ENCODE measurements around the gene ACBD4.

Gene ACBD4

DNA sequence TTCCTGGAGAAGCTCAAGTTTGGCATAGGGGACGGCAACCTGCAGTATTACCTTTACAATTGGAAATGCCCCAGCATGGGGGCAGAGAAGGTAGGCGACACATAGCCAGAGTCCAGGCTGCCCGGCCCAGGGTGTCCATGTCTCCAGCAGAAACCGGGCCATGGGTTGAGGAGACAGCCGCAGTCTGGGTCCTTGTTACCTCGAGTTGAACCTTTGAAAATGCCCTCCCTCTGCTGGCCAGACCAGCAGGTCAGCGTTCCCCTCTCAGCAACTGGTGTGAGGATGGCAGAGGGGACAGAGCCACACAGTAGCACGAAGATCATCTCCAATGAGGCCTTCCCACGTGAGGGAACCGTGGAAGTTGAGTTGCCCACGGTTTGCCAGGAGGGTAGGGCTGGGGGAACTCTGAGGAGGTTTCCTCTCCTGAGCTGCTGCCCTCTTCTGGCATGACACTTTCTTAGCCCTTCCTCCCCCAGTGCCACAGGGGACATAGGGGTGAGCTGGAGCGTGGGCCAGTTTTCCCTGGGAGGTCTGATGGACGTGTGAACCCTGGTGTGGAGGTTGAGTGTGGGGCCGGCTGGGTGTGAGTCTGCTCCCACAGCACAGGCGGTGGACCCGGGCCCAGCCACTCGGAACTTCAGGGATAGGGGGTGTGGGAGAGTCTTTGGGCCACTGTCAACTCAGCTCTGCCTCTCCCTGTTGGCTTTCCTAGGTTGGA is 30.4 kb upstream of the ACBD4 start:
- no peak for DNase-seq

DNA sequence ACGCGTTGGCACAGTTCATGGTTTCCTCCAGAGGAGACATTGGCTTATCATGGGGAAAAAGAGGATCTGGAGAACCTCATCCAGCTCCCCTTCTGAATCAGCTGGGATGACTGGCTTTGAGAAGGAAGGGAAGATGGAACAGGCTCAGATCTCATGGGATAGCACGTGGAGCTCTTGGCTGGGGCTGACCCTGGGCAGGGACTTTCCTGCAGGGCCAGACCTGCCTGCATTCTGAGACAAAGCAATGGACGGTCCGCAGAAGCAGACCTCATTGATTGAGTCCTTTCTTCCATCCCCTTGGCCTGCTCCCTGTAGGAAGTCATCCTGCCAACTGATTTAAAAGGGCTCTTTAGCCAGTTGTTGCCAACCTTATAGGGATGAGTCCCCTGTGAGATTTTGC is 29.4 kb upstream of the ACBD4 start:
- DNase-seq = no peak

DNA sequence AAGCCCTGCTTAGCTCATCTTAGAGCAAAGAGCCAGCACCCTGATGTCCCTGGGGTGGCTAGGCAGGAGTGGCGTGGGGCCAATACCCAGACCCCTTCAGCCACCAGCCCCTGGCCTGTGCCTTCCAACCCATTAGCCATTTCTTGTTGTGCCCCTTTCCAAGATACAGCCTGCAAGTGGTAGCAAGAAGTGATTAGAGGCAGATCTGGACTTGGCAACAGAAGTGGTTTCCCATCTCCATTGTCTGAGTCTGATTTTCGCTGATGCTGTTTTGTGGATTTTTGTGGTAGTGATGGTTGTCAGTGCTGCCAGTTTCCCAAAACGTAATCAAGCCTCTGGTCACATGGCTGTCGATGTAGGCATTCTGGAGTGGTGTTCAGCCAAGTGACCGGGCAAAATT is 28.9 kb upstream of the ACBD4 start:
- no peak for DNase-seq

DNA sequence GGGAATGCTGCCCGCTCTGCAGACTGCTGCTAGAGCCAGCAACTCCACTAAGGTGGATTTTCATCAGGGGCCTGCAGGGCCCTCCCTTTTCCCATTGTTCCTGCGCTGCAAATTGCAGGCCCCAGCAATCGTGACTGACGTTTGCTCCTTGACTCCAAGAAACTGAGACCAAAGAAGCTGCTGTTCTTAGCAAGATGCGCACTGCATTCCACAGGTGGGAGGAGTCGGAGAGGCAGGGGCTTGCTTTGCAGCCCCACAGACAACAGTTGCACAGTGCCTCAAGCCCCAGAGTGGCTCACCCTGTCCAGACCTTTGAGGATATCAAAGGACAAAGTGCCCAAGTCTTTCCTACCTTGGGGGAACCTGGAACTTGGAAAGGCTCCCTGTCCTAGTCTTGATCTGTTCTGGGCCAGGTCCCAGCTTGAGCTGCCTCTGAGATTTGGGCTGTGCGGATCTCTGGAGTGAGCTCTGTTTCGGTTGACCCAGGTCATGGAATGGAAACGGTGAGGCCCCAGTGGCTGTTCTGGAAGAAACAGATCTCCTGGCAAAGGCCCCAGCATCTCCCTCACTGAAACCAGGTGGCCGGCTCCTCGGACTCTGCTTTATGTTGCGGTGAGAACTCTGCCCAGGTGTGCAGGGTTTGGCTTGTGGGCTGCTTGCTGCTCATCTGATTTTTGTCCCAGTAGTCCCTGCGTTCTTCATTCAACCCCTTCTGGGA is 28.0 kb upstream of the ACBD4 start:
- no peak for DNase-seq

DNA sequence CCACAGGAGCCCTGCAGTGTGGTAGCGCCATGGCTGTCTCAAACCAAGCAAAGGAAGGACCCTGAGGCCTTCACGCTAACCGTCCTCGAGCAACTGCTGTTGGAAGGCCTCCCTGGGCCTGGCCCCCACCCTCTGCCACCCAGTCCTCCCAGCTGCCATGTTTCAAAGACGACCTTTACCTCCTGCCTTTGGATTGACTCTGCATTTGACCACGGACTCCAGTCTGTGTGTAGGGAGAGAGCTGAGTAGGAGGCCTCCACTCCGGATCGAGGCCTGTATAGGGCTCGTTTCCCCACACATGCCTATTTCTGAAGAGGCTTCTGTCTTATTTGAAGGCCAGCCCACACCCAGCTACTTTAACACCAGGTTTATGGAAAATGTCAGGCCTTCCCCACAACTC is 27.4 kb upstream of the ACBD4 start:
- no peak for DNase-seq

DNA sequence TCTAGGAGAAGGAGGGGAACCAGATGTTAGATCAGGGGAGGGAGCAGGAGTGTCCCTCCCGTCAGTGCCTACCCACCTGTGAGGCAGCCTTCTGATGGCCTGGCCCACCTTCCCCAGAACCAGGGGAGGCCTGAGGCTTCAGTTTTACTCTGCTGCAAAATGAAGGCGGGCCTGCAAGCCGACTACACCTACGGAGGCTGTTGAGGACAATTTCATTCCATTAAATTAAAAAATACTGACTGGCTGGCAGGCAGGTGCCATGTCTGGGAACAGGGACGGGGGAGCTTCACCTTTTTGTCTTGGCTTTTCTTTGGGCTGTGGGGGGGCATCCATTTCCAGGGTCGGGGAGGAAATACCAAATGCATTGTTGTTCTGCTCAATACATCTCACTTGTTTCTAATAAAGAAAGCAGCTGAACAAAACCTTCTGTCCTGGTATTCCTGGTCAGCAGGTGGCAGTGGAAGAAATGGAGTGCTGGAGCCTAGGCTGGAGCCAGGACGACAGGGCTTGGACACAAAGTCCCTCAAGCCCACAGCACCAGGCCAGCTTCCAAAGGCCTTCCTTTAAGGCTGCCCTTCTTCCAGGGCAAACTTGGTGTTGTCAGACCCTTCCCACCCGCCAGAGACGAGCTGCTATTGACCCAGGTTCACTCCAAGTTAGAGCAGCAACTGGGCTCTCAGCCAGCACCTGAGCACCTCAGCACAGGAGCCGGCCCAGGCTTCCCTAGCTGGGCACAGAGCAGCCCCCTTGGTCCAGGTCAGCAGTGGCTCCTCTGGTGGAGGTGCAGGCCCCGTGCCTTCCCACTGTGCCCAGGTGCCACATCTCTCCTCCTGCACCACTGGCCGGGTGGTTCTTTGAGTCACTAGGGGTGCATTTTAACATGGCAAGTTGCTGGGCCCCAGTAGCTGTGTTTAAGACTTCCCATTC is 26.6 kb upstream of the ACBD4 start:
- no peak for DNase-seq

DNA sequence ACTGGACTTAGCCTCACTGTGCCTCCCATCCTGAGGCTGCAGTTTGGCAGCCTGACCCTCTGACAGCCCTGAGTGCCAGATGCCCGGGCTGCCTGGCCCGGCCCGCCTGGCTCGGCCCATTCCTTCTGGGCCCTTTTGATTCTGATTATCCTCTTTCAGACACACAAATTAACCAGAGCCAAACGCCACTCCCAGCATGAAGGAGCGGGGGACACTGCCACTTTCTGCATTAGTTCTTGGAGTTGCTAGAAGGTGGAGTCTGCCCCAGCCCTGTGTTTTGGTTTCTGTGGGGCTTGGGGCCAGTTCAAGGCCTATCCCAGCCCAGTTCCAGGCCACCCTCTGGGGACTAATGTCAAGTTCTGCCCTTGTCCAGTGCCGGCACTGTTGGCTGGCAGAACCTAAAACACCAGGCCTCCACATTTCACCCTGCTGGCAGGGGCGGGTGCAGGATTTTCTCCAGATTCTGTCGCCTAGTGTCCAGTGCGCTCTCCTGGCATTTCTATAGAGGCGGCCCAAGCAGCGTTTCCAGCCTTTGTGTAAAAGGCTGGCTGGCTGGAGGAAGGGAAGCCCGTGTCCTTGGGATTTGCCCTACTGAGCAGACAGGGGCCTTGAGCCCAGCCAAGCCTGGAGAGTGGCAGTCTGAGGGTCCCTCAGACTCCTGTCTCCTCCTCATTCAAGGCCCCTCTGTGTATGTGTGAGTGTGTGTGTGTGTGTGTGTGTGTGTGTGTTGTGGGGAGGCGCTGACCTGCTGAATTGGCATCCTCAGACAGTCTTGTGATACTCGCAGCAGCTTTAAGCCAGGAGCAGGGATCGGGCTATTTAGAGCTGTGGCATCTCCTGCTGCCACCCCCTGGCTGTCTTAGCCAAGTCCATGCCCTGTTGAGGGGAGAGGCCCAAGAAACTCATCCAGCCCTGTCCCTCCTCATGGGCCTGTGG is 24.5 kb upstream of the ACBD4 start:
- DNase-seq = no peak

DNA sequence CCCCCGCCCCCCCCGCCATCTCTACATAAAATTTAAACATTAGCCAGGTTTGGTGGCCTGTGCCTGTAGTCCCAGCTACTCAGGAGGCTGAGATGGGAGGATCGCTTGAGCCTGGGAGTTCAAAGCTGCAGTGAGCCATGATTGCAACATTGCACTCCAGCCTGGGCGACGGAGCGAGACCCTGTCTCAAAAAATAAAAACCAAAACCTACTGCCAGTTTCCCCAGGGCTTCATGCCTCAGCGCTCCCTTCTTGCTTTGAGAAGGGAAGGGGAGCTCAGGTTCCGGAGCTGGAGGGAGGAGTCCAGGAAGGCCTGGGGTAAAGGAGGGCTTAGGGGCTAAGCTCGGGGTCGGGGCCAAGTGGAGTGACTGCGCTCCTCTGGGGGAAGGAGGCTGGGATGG is 23.6 kb upstream of the ACBD4 start:
- DNase-seq = no peak

DNA sequence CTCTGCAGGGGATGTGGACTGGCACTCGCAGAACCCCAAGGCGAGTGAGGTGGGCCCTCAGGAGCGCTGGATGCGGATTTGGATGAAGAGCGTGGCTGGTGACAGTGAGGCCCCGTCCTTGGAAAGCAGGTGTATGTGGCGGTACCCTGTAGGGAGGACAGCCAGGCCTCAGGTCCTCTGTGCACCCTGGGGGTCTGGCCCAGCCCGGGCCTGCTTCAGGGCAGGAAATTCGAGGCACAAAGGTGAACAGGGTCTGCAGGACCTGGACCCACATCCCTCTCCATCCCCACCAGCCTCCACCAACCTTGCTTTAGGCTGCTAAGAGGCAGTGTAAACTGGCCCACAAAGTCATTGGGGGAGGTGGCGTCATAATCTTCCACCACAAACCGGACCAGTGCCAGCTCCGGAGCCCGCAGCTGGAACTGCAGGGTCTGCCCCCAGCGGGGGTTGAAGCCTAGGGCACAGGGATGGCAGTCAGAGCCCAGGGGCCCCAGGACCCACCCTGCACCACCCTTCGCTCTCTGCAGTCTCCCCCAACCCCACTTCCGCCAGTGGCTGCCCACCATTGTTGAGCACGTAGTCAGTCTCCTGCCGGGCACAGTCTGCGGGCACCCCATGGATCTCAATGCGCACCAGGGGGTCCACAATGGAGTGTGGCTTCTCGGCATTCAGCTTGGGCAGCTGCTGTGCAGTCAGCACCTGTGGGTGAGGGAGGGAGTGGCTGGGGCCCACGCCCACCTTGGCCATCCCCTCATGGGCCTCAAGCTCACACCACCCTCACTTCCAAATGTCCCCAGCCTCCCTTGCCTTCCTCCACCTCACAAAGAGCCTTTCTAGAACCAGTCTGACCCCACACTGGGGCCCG is 22.7 kb upstream of the ACBD4 start:
- DNase-seq = no peak

DNA sequence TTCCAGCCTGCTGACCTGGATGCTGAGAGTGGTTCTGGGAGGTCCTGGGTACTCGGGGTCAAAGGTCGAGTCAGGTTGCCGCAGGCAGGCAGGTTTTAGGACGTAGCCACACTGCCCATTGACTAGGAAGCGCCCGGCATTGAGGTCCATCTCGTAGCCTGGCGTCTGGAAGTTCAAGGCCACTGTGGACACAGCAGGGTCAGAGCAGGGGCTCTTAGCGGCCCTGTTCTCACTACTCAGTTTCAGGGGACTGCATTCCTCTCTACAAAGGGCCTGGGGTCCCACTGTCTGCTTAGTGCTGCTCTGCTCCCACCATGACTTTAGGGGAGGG is 22.1 kb upstream of the ACBD4 start:
- DNase-seq = no peak

DNA sequence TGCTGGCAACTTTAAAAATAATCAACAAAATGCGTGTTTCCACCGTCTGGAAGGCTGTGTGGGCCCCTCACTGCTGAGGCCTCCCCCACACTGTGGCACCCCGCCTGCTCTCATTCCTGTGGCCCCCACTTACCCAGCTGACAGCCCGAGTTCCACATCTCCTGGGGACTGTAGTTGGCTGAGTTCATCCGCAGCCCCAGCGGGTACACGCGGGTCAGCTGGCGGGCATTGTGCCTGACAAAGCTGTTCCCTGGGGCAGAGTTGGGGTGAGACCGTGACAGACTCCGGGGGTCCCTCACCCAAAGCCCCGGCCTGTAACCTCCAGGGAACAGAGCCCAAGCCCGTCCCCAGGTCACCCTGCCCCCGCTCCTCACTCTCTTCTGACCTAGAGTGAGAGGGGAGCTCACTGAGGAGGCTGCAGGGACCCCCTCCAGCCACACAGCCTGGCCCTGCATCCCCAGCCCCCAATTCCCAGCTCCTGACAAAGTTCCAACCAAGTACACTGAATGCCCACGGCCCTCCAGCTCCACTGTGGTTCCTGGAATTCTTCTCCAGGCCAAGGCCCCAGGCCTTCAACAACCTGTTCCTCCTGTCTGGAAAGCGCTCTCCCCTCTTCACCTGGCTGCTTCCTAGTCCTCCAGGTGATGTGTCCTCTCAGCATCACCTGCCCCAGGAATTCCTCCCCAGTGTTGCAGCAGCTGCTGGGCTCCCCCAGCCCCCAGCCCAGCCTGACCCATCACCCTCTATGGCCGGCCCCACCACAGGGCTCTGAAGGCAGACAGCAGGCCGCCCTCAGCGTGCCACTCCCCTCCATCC is 21.2 kb upstream of the ACBD4 start:
- DNase-seq = no peak

DNA sequence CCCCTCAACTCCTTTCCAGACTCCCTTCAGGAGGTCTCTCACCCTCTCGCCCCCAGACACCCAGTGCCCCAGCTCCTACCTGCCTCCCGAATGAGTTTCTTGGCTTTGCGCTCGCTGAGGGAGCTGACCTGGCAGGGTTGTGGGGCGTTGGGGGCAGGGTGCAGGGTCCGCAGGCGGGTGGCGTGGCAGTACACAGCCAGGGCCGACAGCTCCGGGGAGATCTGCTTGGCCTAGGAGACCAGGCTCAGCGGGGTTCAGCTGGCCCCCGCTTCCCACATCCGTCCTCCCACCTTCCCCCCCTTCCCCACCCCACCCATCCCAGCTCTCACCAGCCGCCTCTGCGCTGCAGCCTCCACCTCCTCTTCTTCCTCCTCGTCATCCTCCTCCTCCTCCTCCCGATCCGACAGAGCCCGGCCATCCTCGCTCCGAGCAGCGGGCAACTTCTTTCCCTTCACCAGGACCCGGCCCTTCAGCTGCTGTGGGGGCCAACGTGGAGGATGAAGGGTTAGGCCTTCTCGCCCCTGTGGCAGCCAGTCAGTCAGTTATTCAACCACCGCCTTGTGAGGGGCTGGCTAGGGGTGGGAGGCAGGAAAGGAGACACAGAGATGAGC is 20.4 kb upstream of the ACBD4 start:
- DNase-seq = no peak

DNA sequence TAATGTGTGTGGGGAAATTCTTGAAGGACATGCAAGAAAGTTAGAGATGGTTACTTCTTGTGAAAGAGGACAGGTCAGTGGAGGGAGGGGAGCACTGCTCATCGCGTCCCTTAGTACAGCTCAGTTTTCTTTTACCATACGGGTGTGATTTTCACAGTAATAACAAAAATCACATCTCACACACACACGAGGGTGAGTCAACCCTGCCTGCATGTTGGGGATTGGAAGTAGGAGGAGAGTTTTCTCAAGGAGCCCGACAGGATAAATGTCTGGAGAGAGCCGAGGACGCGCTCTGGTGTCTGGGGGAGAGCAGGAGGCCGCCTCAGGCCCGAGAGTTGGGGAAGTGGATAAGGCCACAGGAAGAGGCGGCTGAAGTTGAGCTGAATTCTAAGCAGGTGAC is 19.6 kb upstream of the ACBD4 start:
- DNase-seq = no peak

DNA sequence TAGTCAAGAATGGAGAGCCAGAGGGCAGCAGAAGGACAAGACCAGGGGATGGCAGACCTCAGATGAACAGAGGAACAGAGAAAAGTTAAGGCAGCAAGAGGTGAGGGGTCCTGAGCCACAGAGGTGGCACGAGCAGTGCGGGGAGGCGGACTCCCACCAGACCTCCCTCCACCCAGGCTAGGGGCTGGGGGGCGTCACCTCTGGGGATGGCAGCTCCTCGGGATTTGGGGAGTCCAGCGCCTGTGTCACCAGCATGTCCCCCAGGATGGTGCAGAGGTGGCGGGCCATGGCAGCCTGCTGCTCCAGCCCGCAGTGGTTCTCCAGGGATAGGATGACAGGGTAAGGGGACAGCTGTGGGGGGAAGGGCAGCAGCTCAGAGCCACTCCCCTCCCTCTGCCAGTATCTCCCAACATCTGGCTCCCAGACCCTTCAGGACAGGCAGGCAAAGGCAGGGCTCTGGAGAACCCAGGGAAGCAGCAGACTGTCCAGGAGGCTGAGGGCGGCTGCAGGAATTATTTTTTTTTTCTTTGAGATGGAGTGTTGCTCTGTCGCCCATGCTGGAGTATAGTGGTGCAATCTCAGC is 19.0 kb upstream of the ACBD4 start:
- no peak for DNase-seq

DNA sequence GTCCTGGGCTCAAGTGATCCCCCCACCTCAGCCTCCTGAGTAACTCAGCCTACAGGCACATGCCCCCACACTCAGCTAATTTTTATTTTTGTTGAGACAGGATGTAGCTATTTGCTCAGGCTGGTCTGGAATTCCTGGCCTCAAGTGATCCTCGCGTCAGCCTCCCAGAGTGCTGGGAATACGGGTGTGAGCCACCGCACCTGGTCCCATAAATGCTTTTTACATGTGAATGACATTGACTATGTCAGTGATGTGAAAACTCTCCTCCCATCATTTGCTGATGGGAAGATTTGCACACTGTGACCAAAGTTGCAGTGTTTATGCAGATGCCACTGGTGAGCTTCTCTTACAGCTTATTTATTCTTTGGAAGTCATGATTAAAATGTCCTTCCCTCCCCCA is 18.2 kb upstream of the ACBD4 start:
- no peak for DNase-seq

DNA sequence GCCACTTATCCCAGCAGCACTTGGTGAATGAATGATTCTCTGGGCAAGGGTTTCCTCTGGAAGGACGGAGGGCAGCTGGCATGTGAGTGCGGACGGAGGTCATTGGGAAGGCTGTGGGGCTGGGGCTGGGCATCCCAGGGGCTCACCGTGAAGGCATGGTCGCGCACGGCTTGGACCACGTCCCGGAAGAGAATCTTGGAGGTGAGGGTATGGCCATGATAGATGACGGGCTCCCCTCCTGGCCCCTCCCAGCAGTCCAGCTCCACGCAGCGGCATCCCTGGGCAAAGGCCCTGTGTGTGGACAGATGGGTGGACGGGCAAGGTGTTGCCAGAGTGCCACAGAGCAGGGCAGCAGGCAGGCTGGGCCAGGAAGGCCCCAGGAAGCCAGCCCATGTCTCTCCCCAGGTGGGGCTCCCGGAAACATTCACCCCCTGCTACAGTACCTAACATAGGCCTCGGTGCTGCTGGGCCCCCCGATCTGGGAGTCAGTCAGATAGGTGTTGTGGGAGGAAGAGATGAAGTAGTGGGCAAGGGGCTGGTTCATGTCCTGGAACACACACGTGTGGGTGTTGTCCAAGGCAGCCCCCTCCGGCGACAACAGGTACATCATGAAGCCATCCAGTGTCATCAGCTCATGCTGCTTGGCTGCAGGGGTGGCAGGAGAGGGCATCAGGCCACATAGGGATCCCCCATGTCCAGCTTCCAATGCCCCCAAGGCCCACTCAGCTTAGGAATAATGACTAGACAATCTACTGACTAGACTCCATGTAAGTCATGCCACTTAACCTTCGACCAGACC is 17.4 kb upstream of the ACBD4 start:
- no peak for DNase-seq

DNA sequence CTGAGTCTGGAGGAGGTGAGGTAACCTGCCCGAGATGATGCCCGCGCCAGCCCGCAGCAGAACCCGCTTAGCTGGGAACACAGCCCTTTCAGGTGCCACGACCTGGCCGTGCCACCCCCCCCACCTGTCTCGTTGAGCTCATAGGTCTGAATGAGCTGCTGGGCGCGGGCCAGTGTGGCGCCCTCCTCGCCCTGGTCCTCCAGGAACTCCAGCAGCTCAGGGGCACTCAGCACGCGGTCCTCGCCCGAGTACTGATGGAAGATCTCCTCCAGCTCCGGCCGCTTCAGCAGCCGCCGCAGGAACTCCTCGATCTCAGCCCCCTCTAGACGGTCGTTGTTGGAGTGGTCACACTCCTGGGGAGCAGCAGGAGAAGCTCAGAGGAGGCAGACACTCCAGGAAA is 16.8 kb upstream of the ACBD4 start:
- DNase-seq = no peak

DNA sequence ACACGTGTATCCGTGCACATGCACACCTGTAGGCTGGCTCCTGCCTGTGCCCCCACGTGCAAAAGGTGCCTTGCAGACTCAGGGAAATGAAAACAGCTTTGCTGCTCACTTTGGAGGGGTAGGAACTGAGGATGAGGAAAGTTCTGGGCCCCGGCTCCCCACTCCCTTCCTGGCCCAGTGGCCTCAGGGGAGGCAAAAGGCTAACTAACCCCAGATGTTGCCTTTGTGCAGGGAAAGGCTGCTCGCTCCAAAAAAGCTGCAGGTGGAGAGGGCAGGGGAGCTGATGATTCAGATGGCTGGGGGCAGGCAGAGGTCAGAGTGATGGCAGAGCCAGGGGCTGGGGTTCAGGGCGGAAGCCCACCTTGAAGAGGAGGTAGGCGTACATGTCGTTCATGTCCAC is 15.5 kb upstream of the ACBD4 start:
- no peak for DNase-seq

DNA sequence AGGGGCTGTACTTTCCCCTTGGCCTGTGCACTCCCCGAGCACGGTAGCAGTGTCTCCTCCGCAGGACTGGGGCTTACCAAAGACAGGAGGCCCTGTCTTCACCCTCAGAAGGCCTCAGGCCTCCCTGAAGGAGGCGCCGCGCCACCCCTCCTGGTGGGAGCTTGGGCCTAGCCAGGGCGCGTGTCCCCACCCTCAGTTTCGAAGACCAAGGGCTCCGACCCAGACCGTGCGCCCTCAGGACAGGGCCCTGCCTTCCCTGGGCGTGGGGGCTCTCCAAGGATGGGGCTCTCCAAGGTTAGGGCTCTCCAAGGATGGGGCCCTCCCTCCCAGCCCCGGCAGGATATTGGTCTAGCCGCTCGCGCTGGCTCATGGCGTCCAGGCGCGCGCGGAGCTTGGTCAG is 14.9 kb upstream of the ACBD4 start:
- DNase-seq = no peak

All from NCI-H510A (cell line).